ENCODE results near the gene IRF6.

DNA sequence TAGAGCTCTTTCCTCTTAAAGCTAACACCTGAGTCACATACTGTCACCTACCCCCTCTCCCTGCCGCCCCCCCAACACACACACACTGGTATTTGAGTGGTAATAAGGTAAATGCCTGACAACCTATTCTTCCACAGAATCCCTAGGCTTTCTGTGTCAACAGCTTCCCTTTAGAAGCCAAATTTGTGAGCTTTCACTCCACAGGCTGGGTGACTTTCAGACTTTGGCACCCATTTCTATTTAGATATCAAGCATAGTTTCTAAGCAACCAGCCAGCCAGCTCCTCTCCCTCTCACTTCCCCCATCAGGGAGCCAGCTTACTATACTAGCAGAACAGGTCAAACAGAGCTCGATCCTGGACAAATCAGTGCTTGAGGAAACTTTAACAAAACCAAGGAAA is 18.4 kb downstream of the IRF6 start:
- TF ChIP-seq, protein P1, sequence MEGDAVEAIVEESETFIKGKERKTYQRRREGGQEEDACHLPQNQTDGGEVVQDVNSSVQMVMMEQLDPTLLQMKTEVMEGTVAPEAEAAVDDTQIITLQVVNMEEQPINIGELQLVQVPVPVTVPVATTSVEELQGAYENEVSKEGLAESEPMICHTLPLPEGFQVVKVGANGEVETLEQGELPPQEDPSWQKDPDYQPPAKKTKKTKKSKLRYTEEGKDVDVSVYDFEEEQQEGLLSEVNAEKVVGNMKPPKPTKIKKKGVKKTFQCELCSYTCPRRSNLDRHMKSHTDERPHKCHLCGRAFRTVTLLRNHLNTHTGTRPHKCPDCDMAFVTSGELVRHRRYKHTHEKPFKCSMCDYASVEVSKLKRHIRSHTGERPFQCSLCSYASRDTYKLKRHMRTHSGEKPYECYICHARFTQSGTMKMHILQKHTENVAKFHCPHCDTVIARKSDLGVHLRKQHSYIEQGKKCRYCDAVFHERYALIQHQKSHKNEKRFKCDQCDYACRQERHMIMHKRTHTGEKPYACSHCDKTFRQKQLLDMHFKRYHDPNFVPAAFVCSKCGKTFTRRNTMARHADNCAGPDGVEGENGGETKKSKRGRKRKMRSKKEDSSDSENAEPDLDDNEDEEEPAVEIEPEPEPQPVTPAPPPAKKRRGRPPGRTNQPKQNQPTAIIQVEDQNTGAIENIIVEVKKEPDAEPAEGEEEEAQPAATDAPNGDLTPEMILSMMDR (conservative IDR thresholded peaks at IDR 0.05; ENCODE audit: low read depth, low read length): no peak
- no peak for TF ChIP-seq EZH2 (IDR thresholded peaks at IDR 0.05; ENCODE audit: low read length, unreplicated experiment)

Data from PC-3 (cell line).